ENCODE measurements around the gene POGK. TPM values are rescaled to one million over a fixed set of nuclear protein-coding genes. Genes with fewer than 3 reads are reported as not detected.

POGK gene
- total RNA-seq, 1 donor from 2014 or later: 33.0 TPM

GRCh38 chr1:166884971-166885370 lies 45.7 kb downstream of the POGK start:
- Mint-ChIP-seq H3K9me3 (ENCODE audit: unreplicated experiment) (no peaks in the 10 kb centered on the region), H3K27me3 (ENCODE audit: unreplicated experiment) (peaks cover 78% of the 10 kb centered on the region), H3K36me3 (ENCODE audit: unreplicated experiment) (no peaks in the 10 kb centered on the region), H3K4me1 (ENCODE audit: unreplicated experiment) (no peaks in the 10 kb centered on the region), H3K27ac (ENCODE audit: unreplicated experiment) (no peak overlapping the region), H3K4me3 (ENCODE audit: unreplicated experiment) (no peak overlapping the region)
- no peak for TF ChIP-seq CTCF (IDR thresholded peaks at IDR 0.05)
- no peak for DNase-seq (ENCODE audit: extremely low spot score, unreplicated experiment)

GRCh38 chr1:166888373-166889111 lies 49.3 kb downstream of the POGK start:
- H3K27me3 Mint-ChIP-seq (ENCODE audit: unreplicated experiment): peaks cover 77% of the 10 kb centered on the region
- no peak for DNase-seq (ENCODE audit: extremely low spot score, unreplicated experiment)

GRCh38 chr1:166889776-166890175 lies 50.5 kb downstream of the POGK start:
- TF ChIP-seq CTCF (IDR thresholded peaks at IDR 0.05): no peak
- Mint-ChIP-seq H3K27ac (ENCODE audit: unreplicated experiment) (no peak overlapping the region), H3K4me3 (ENCODE audit: unreplicated experiment) (no peak overlapping the region), H3K27me3 (ENCODE audit: unreplicated experiment) (peaks cover 75% of the 10 kb centered on the region), H3K36me3 (ENCODE audit: unreplicated experiment) (no peaks in the 10 kb centered on the region), H3K4me1 (ENCODE audit: unreplicated experiment) (no peaks in the 10 kb centered on the region), H3K9me3 (ENCODE audit: unreplicated experiment) (no peaks in the 10 kb centered on the region)
- DNase-seq (ENCODE audit: extremely low spot score, unreplicated experiment): no peak

More at GRCh38 chr1:166888373-166889111, 49.3 kb downstream of the POGK start:
- H3K4me3 Mint-ChIP-seq (ENCODE audit: unreplicated experiment): no peak overlapping the region
- no peaks in the 10 kb centered on the region for H3K9me3 Mint-ChIP-seq (ENCODE audit: unreplicated experiment)
- no peak for TF ChIP-seq CTCF (IDR thresholded peaks at IDR 0.05)
- no peaks in the 10 kb centered on the region for H3K36me3 Mint-ChIP-seq (ENCODE audit: unreplicated experiment)
- H3K27ac Mint-ChIP-seq (ENCODE audit: unreplicated experiment): no peak overlapping the region
- no peaks in the 10 kb centered on the region for H3K4me1 Mint-ChIP-seq (ENCODE audit: unreplicated experiment)

- no peaks in the 10 kb centered on the region for H3K4me1 Mint-ChIP-seq (ENCODE audit: unreplicated experiment)
- H3K9me3 Mint-ChIP-seq (ENCODE audit: unreplicated experiment): no peaks in the 10 kb centered on the region
- no peak for TF ChIP-seq CTCF (IDR thresholded peaks at IDR 0.05)
- H3K27ac Mint-ChIP-seq (ENCODE audit: unreplicated experiment): no peak overlapping the region
- H3K36me3 Mint-ChIP-seq (ENCODE audit: unreplicated experiment): no peaks in the 10 kb centered on the region
- no peak for DNase-seq (ENCODE audit: extremely low spot score, unreplicated experiment)
- H3K4me3 Mint-ChIP-seq (ENCODE audit: unreplicated experiment): no peak overlapping the region
- peaks cover 70% of the 10 kb centered on the region for H3K27me3 Mint-ChIP-seq (ENCODE audit: unreplicated experiment)
Observed at GRCh38 chr1:166895766-166896165, 56.5 kb downstream of the POGK start.

GRCh38 chr1:166899769-166900168 lies 60.5 kb downstream of the POGK start:
- H3K4me3 Mint-ChIP-seq (ENCODE audit: unreplicated experiment): no peak overlapping the region
- no peaks in the 10 kb centered on the region for H3K36me3 Mint-ChIP-seq (ENCODE audit: unreplicated experiment)
- H3K27me3 Mint-ChIP-seq (ENCODE audit: unreplicated experiment): peaks cover 51% of the 10 kb centered on the region
- no peak for DNase-seq (ENCODE audit: extremely low spot score, unreplicated experiment)
- no peak for TF ChIP-seq CTCF (IDR thresholded peaks at IDR 0.05)
- H3K4me1 Mint-ChIP-seq (ENCODE audit: unreplicated experiment): no peaks in the 10 kb centered on the region
- no peaks in the 10 kb centered on the region for H3K9me3 Mint-ChIP-seq (ENCODE audit: unreplicated experiment)
- H3K27ac Mint-ChIP-seq (ENCODE audit: unreplicated experiment): no peak overlapping the region
